Heart left ventricle (tissue), 13 donors: ENCODE results near the gene VTI1B.

Experiments
- CTCF ChIP-seq, 12 donors: fragments of 200-600 bp; sonication (generic) in 4 of 12; IDR thresholded peaks; one replicate each; pipeline versions ENCODE4 v1.5.0 to v1.8.0; 2018 to 2022; ENCODE audit warnings: antibody characterized with exemption in 12 of 12, mild to moderate bottlenecking in 5 of 12
- POLR2A ChIP-seq, 2 donors: fragments of 450-650 bp; IDR thresholded peaks; one replicate each; pipeline ENCODE4 v1.6.1; 2017; ENCODE audit warnings: antibody characterized with exemption in 2 of 2, mild to moderate bottlenecking in 2 of 2, moderate library complexity in 2 of 2
- donor health status: ischemic (EF 13 %, LVEDD 7.1; RV severe dilation, severe dysfunction).
- donor health status: DM: no; HTN: yes; CAD: no.
- donor health status: DM: no; HTN: no; CAD: no.
- donor health status: ischemic (EF 25% LVEDD 6.9; RV normal size, moderate dysfunction).
- donor health status: ischemic (EF 25% LVEDD 5.7; RV mildly dilated, moderate dysfunction).
- donor health status: ischemic (EF 35%, LVEDD 5.7; RV mildly dilated, moderate dysfunction).
- donor health status: nonischemic (EF 11% LVEDD 7.7; RV severe dilation, severe dysfunction).
- donor health status: DM: yes; HTN: yes; CAD: no.
- donor health status: PGD.
- donor health status: ischemic (EF 29% LVEDD 5.4; RV normal size, mild dysfunction).
- donor health status: nonischemic (EF 23%, LVEDD 6.1; RV moderate dilation, normal function).

GRCh38 chr14:67636361-67636919 lies 38.0 kb downstream of the VTI1B start:
- TF ChIP-seq POLR2A (IDR thresholded peaks at IDR 0.05) (no peak), CTCF (IDR thresholded peaks at IDR 0.05) (no peak)
